Keratinocyte (primary cell): Measurements from ENCODE around the gene SCUBE1. TPM values are rescaled to one million over a fixed set of nuclear protein-coding genes. Genes with fewer than 3 reads are reported as not detected.
A peak's percentile ranks its signal among the peaks of the same experiment; 100 is the strongest.

Source experiments
- DNase-seq: peaks from one replicate; pipeline ENCODE4 v3.0.0-alpha.2; 2011; ENCODE audit warnings: low read depth, missing footprints, low spot score
- FAIRE-seq: peaks from 2 replicates; lab custom pipeline; 2011; peaks lifted over from hg19 to GRCh38; lab: Jason Lieb, UNC
- H2AFZ ChIP-seq: 2 replicates; pipeline ENCODE4 v1.6.0; 2012; ENCODE audit warnings: low read length, control low read depth, inconsistent platforms; ENCODE audit not compliant: control insufficient read depth
- H3K27ac ChIP-seq: 2 replicates; pipeline ENCODE4 v1.5.1; 2011; ENCODE audit warnings: low read length; ENCODE audit not compliant: control insufficient read depth, insufficient read depth
- H3K27me3 ChIP-seq: 3 replicates; pipeline ENCODE4 v1.6.0; 2011; ENCODE audit warnings: low read length; ENCODE audit not compliant: control insufficient read depth, insufficient read depth; ENCODE audit errors: extremely low read depth
- H3K36me3 ChIP-seq, 2 experiments: 2 replicates in 1 of 2; 3 replicates in 1 of 2; pipeline ENCODE4 v1.5.1; 2011; ENCODE audit warnings: low read length in 2 of 2, mild to moderate bottlenecking in 1 of 2; ENCODE audit not compliant: control insufficient read depth in 2 of 2, insufficient read depth in 2 of 2; ENCODE audit errors: extremely low read depth in 1 of 2
- H3K4me1 ChIP-seq: 3 replicates; pipeline ENCODE4 v1.5.1; 2011; ENCODE audit warnings: low read length; ENCODE audit not compliant: control insufficient read depth, insufficient read depth; ENCODE audit errors: extremely low read depth
- H3K4me2 ChIP-seq: 3 replicates; pipeline ENCODE4 v1.6.0; 2011; ENCODE audit warnings: low read depth, low read length; ENCODE audit not compliant: control insufficient read depth, insufficient read depth; ENCODE audit errors: extremely low read depth
- H3K4me3 ChIP-seq, 3 experiments: fragments of 200-600 bp in 1 of 3; sonication (generic) in 1 of 3; 2 replicates in 2 of 3; 3 replicates in 1 of 3; pipeline ENCODE4 v1.5.1; 2011 to 2016; ENCODE audit warnings: low read length in 3 of 3, mild to moderate bottlenecking in 3 of 3, control low read depth in 2 of 3, inconsistent platforms in 1 of 3, low read depth in 1 of 3, mixed read lengths in 1 of 3, mixed run types in 1 of 3, moderate library complexity in 1 of 3; ENCODE audit not compliant: control insufficient read depth in 2 of 3, insufficient read depth in 2 of 3; ENCODE audit errors: extremely low read depth in 1 of 3
- H3K79me2 ChIP-seq: 2 replicates; pipeline ENCODE4 v1.6.0; 2012; ENCODE audit warnings: low read length; ENCODE audit not compliant: control insufficient read depth, insufficient read depth
- H3K9ac ChIP-seq: 3 replicates; pipeline ENCODE4 v1.6.0; 2011; ENCODE audit warnings: low read length; ENCODE audit not compliant: control insufficient read depth, insufficient read depth; ENCODE audit errors: extremely low read depth
- H3K9me1 ChIP-seq: 3 replicates; pipeline ENCODE4 v1.6.0; 2011; ENCODE audit warnings: low read length; ENCODE audit not compliant: control insufficient read depth, insufficient read depth; ENCODE audit errors: extremely low read depth
- H3K9me3 ChIP-seq: 2 replicates; pipeline ENCODE4 v1.5.1; 2012; ENCODE audit warnings: low read depth, low read length; ENCODE audit not compliant: control insufficient read depth
- H4K20me1 ChIP-seq: 3 replicates; pipeline ENCODE4 v1.6.0; 2011; ENCODE audit warnings: low read length; ENCODE audit not compliant: control insufficient read depth, insufficient read depth; ENCODE audit errors: extremely low read depth
- EZH2 ChIP-seq: IDR thresholded peaks from one replicate; pipeline ENCODE4 v1.6.1; 2012; ENCODE audit warnings: inconsistent platforms, mild to moderate bottlenecking, low read length, moderate library complexity
- dilution Hi-C: fragments of 300-500 bp; cut with MboI; formaldehyde crosslinking; loops from one replicate; pipeline ENCODE4 v1.7.0; 2020; ENCODE audit warnings: low sequenced_read_pairs; ENCODE audit not compliant: extremely low pct_ligation_motif_present
- polyA plus RNA-seq, 5 experiments: library from polyadenylated mRNA; depleted of rRNA in 3 of 5; stranded (reverse) in 3 of 5; stranded (forward) in 1 of 5; unstranded in 1 of 5; fragments of >200 nt; gene quantifications; 1 replicate in 1 of 5; 2 replicates in 3 of 5; 3 replicates in 1 of 5; pipeline versions ENCODE4 v1.2.1 to v1.2.3, GENCODE V29; 2011 to 2012; ENCODE audit warnings: missing spikeins in 2 of 5, low read depth in 1 of 5, low replicate concordance in 1 of 5
- TF ChIP-seq, protein P1 (sequence below), 3 experiments: IDR thresholded peaks in 1 of 3; conservative IDR thresholded peaks in 1 of 3; optimal IDR thresholded peaks in 1 of 3; 2 replicates in 2 of 3; 3 replicates in 1 of 3; pipeline versions ENCODE3 to v1.5.1; 2011; ENCODE audit warnings: low read length in 3 of 3, mild to moderate bottlenecking in 3 of 3, moderate library complexity in 2 of 3, control low read depth in 1 of 3, inconsistent platforms in 1 of 3; ENCODE audit not compliant: insufficient read depth in 2 of 3; ENCODE audit errors: extremely low read depth in 1 of 3

SCUBE1 gene
- polyA plus RNA-seq, 1 donor (not counting 4 experiments of a cell fraction or from before 2014, with no cell fraction given), result not detected

- peaks cover 7% of the 10 kb centered on the region for H3K9me1 ChIP-seq
- FAIRE-seq (no peak), DNase-seq (no peak)
- peaks cover 16% of the 10 kb centered on the region for H4K20me1 ChIP-seq
- H3K9ac ChIP-seq, result no peak overlapping the region
- dilution Hi-C loops, result no loop called here
- TF ChIP-seq, protein P1, sequence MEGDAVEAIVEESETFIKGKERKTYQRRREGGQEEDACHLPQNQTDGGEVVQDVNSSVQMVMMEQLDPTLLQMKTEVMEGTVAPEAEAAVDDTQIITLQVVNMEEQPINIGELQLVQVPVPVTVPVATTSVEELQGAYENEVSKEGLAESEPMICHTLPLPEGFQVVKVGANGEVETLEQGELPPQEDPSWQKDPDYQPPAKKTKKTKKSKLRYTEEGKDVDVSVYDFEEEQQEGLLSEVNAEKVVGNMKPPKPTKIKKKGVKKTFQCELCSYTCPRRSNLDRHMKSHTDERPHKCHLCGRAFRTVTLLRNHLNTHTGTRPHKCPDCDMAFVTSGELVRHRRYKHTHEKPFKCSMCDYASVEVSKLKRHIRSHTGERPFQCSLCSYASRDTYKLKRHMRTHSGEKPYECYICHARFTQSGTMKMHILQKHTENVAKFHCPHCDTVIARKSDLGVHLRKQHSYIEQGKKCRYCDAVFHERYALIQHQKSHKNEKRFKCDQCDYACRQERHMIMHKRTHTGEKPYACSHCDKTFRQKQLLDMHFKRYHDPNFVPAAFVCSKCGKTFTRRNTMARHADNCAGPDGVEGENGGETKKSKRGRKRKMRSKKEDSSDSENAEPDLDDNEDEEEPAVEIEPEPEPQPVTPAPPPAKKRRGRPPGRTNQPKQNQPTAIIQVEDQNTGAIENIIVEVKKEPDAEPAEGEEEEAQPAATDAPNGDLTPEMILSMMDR (optimal IDR thresholded peaks at IDR 0.05 in 1 of 3, IDR thresholded peaks at IDR 0.05 in 1 of 3, conservative IDR thresholded peaks at IDR 0.05 in 1 of 3; ENCODE audit: extremely low read depth in 1 of 3, insufficient read depth in 2 of 3, low read length in 3 of 3), result no peak
- no peak for TF ChIP-seq EZH2
- no peak overlapping the region for H2AFZ ChIP-seq
- peaks cover 8% of the 10 kb centered on the region for H3K79me2 ChIP-seq
- H3K27ac ChIP-seq, result no peak overlapping the region
- peaks cover 27 to 29% of the 10 kb centered on the region in 2 experiments for H3K36me3 ChIP-seq
- no peak overlapping the region for H3K4me3 ChIP-seq
- peak overlapping the region; percentile 32 for H3K4me2 ChIP-seq
- no peaks in the 10 kb centered on the region for H3K27me3 ChIP-seq
- no peaks in the 10 kb centered on the region for H3K9me3 ChIP-seq
- H3K4me1 ChIP-seq, result peaks cover 26% of the 10 kb centered on the region
Measured at GRCh38 chr22:43163241-43163795, 179.9 kb downstream of the SCUBE1 start.

DNA sequence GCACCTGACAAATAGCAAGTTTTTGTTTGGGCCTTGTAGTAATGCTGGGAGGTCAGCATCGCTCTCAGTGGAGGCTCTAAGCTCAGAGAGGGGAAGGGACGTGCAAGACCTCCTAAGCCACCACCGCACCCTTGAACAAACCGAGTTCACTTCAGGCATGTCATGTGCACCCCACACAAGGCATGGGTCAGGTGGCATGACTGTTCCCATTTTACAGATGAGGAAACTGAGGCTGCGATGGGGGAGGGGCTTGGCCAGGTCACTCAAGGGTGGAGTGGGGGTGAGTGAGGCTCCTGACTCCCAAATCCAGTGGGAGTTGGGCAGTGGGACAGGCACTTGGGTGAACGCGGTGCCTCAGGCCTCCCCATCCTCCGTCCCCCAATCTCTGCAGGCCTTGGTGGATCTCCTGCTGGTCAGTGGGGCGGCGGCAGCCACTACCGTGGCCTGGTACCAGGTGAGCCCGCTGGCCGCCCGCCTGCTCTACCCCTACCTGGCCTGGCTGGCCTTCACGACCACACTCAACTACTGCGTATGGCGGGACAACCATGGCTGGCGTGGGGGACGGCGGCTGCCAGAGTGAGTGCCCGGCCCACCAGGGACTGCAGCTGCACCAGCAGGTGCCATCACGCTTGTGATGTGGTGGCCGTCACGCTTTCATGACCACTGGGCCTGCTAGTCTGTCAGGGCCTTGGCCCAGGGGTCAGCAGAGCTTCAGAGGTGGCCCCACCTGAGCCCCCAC lies 180.6 kb downstream of the SCUBE1 start:
- Histone ChIP-seq H3K9ac (no peak overlapping the region), H4K20me1 (peaks cover 20% of the 10 kb centered on the region), H3K27ac (no peak overlapping the region), H3K79me2 (peaks cover 16% of the 10 kb centered on the region), H3K4me1 (peaks cover 22% of the 10 kb centered on the region), H3K27me3 (no peaks in the 10 kb centered on the region), H3K4me2 (no peak overlapping the region), H2AFZ (no peak overlapping the region), H3K4me3 (no peak overlapping the region), H3K9me1 (peaks cover 7% of the 10 kb centered on the region), H3K36me3 (peaks cover 24 to 28% of the 10 kb centered on the region in 2 experiments), H3K9me3 (no peaks in the 10 kb centered on the region)
- TF ChIP-seq EZH2, result no peak
- TF ChIP-seq, protein P1 (optimal IDR thresholded peaks at IDR 0.05 in 1 of 3, IDR thresholded peaks at IDR 0.05 in 1 of 3, conservative IDR thresholded peaks at IDR 0.05 in 1 of 3; ENCODE audit: extremely low read depth in 1 of 3, insufficient read depth in 2 of 3, low read length in 3 of 3), result no peak
- dilution Hi-C loops, result no loop called here
- DNase-seq, result no peak
- no peak for FAIRE-seq
